Osteoblast (primary cell): ENCODE data around the gene CDK17. TPM values are rescaled to one million over a fixed set of nuclear protein-coding genes. Genes with fewer than 3 reads are reported as not detected.

Experiments used
- DNase-seq: peaks from one replicate; pipeline ENCODE4 v3.0.0; 2011; ENCODE audit warnings: low spot score, mixed read lengths; ENCODE audit not compliant: insufficient read length; ENCODE audit errors: missing footprints
- H2AFZ ChIP-seq: 2 replicates; pipeline ENCODE4 v1.6.0; 2011; ENCODE audit warnings: mild to moderate bottlenecking, low read length
- H3K27ac ChIP-seq: 2 replicates; pipeline ENCODE4 v1.5.1; 2011; ENCODE audit warnings: mild to moderate bottlenecking, low read depth, low read length, moderate library complexity
- H3K27me3 ChIP-seq: 2 replicates; pipeline ENCODE4 v1.6.0; 2012; ENCODE audit warnings: mild to moderate bottlenecking, control low read depth, inconsistent platforms, low read length, moderate library complexity; ENCODE audit not compliant: insufficient read depth
- H3K36me3 ChIP-seq: 2 replicates; pipeline ENCODE4 v1.5.1; 2011; ENCODE audit warnings: mild to moderate bottlenecking, low read length, control low read depth, moderate library complexity; ENCODE audit not compliant: insufficient read depth
- H3K4me1 ChIP-seq: 2 replicates; pipeline ENCODE4 v1.5.1; 2011; ENCODE audit warnings: mild to moderate bottlenecking, low read length, control low read depth, moderate library complexity; ENCODE audit not compliant: insufficient read depth
- H3K4me2 ChIP-seq: 2 replicates; pipeline ENCODE4 v1.6.0; 2011; ENCODE audit warnings: mild to moderate bottlenecking, low read length; ENCODE audit not compliant: insufficient read depth
- H3K4me3 ChIP-seq: fragments of 200-600 bp; sonication (generic); 3 replicates; pipeline ENCODE4 v1.5.1; 2012; ENCODE audit warnings: mild to moderate bottlenecking, low read length, inconsistent platforms; ENCODE audit not compliant: insufficient read depth
- H3K79me2 ChIP-seq: 2 replicates; pipeline ENCODE4 v1.6.0; 2012; ENCODE audit warnings: mild to moderate bottlenecking, low read length, control low read depth, inconsistent platforms; ENCODE audit not compliant: insufficient read depth
- H3K9me3 ChIP-seq: 2 replicates; pipeline ENCODE4 v1.5.1; 2011; ENCODE audit warnings: low read depth, low read length, control low read depth
- H4K20me1 ChIP-seq: 2 replicates; pipeline ENCODE4 v1.6.0; 2012; ENCODE audit warnings: mild to moderate bottlenecking, low read length, control low read depth; ENCODE audit not compliant: insufficient read depth
- total RNA-seq: library from RNA; depleted of rRNA; stranded (reverse); fragments of >200 nt; gene quantifications from 2 replicates; pipeline ENCODE4 v1.2.3, GENCODE V29; 2012
- TF ChIP-seq, protein P1 (sequence below): IDR thresholded peaks from 2 replicates; pipeline ENCODE4 v1.5.1; 2011; ENCODE audit warnings: mild to moderate bottlenecking, low read depth, low read length, moderate library complexity; ENCODE audit errors: extremely low read depth

Gene CDK17
- total RNA-seq, 1 donor = 68.0 TPM

DNA sequence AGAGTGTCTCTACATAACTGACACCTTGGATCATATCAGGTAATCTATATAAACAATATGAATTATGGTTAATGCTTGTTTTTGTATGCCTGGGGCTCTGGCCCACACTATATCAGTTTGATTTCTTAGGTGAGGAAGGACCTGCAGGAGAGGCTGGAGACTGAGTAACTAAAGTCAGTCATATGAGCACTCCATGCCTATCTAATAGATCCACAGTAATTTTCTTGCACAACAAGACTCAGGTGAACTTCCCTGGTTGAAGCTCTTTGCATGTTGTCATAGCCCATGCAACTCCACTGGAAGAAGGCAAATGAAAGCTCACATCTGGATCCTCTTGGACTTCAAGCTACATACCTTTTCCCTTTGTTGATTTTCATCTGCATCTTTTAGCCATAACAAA is 62.3 kb downstream of the CDK17 start:
- H3K36me3 ChIP-seq = no peaks in the 10 kb centered on the region
- H3K4me1 ChIP-seq = no peaks in the 10 kb centered on the region

DNA sequence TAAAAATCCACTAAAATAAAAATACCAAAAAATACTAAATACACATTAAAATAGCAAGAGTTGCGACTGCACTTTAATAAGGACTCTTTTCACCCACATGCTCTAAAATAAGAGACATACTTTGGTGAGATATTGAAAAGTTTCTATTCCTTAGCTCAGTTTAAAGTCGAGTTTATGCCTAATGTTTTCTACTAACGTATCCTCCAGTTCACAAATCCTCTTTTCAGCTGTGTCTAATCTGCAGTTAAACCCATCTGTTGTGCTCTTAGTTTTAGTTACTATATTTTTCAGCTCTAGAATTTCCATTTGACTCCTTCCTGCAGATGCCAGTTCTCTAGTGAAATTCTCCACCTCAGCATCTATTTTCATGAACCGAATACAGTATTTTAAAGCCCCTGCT is 63.8 kb downstream of the CDK17 start:
- H3K27ac ChIP-seq = no peak overlapping the region
- no peak overlapping the region for H3K4me3 ChIP-seq
- H2AFZ ChIP-seq = no peak overlapping the region
- H3K79me2 ChIP-seq = peaks cover 93% of the 10 kb centered on the region
- H3K4me2 ChIP-seq = no peak overlapping the region
- no peaks in the 10 kb centered on the region for H3K27me3 ChIP-seq
- no peaks in the 10 kb centered on the region for H3K9me3 ChIP-seq
- peaks cover 5% of the 10 kb centered on the region for H3K36me3 ChIP-seq
- no peaks in the 10 kb centered on the region for H3K4me1 ChIP-seq
- DNase-seq = no peak
- TF ChIP-seq, protein P1, sequence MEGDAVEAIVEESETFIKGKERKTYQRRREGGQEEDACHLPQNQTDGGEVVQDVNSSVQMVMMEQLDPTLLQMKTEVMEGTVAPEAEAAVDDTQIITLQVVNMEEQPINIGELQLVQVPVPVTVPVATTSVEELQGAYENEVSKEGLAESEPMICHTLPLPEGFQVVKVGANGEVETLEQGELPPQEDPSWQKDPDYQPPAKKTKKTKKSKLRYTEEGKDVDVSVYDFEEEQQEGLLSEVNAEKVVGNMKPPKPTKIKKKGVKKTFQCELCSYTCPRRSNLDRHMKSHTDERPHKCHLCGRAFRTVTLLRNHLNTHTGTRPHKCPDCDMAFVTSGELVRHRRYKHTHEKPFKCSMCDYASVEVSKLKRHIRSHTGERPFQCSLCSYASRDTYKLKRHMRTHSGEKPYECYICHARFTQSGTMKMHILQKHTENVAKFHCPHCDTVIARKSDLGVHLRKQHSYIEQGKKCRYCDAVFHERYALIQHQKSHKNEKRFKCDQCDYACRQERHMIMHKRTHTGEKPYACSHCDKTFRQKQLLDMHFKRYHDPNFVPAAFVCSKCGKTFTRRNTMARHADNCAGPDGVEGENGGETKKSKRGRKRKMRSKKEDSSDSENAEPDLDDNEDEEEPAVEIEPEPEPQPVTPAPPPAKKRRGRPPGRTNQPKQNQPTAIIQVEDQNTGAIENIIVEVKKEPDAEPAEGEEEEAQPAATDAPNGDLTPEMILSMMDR = no peak
- H4K20me1 ChIP-seq = peaks cover 29% of the 10 kb centered on the region

More for the DNA sequence above, 62.3 kb downstream of the CDK17 start:
- no peak overlapping the region for H3K27ac ChIP-seq
- H3K4me3 ChIP-seq = no peak overlapping the region
- DNase-seq = no peak
- peaks cover 94% of the 10 kb centered on the region for H3K79me2 ChIP-seq
- H3K27me3 ChIP-seq = no peaks in the 10 kb centered on the region
- no peak overlapping the region for H3K4me2 ChIP-seq
- TF ChIP-seq, protein P1 = no peak
- H2AFZ ChIP-seq = no peak overlapping the region
- H3K9me3 ChIP-seq = no peaks in the 10 kb centered on the region
- peaks cover 27% of the 10 kb centered on the region for H4K20me1 ChIP-seq

DNA sequence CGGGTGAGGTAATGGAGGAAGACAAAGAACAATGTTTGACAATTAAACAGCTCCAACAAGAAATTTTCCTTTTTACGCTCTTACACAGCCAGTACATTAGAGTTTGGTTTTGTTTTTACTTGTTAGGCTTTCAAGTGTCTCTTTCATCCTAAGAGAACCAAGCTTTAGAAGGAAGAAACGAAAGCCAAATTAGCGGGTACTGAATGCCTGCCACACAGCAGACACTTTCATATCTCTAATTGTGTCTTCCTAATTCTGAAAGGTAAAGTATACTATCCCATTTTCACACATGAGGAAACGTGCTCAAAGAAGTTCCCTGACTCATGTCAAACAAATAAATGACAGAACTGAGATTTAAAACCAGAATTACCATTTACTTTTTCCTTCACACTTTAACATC is 65.0 kb downstream of the CDK17 start:
- Histone ChIP-seq H3K27ac (no peak overlapping the region), H3K4me1 (no peaks in the 10 kb centered on the region)

DNA sequence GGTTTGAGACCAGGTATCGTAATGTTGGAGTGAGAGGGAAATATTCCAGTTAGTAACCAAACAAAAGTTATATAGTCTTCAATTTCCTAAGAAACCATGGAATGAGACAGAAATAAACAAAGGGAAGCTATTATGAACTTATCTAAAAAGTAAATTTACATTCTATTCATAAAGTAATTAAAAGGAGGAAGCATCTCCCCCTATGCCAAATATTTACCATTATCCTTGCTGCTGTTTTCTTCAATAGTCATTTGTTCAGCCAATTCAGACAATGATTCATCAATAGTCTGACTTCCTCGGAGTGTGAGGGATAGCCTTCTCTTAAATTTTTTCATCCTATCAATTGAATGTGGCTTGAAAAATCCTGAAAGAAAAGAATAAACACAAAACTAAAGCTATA is 65.7 kb downstream of the CDK17 start:
- Histone ChIP-seq H3K27me3 (no peaks in the 10 kb centered on the region), H3K4me2 (no peak overlapping the region), H2AFZ (no peak overlapping the region), H3K4me3 (no peak overlapping the region), H3K4me1 (no peaks in the 10 kb centered on the region), H4K20me1 (peaks cover 31% of the 10 kb centered on the region), H3K27ac (no peak overlapping the region), H3K79me2 (peaks cover 94% of the 10 kb centered on the region), H3K36me3 (peaks cover 5% of the 10 kb centered on the region), H3K9me3 (no peaks in the 10 kb centered on the region)
- TF ChIP-seq, protein P1 = no peak
- DNase-seq = no peak

More for the DNA sequence above, 65.0 kb downstream of the CDK17 start:
- no peak overlapping the region for H2AFZ ChIP-seq
- H4K20me1 ChIP-seq = peaks cover 30% of the 10 kb centered on the region
- H3K4me2 ChIP-seq = no peak overlapping the region
- H3K9me3 ChIP-seq = no peaks in the 10 kb centered on the region
- TF ChIP-seq, protein P1 = no peak
- peaks cover 93% of the 10 kb centered on the region for H3K79me2 ChIP-seq
- no peak overlapping the region for H3K4me3 ChIP-seq
- H3K36me3 ChIP-seq = peaks cover 5% of the 10 kb centered on the region
- H3K27me3 ChIP-seq = no peaks in the 10 kb centered on the region
- DNase-seq = no peak
